ENCODE data around the gene PKD1L1.
"Not testable (repeated sequence)": the region's sequence is repeated elsewhere in the genome, so short reads cannot be mapped to it uniquely, and the experiment has no call there.

The PKD1L1 gene

GRCh38 chr7:47813620-47814260 is 134.5 kb downstream of the PKD1L1 start:
- ATAC-seq, result no peak

- no peak for ATAC-seq
Observed at GRCh38 chr7:47812429-47813136, 135.7 kb downstream of the PKD1L1 start.

- no peak for ATAC-seq
Observed at GRCh38 chr7:47811632-47812380, 136.5 kb downstream of the PKD1L1 start.

- no peak for ATAC-seq
Observed at GRCh38 chr7:47809387-47809786, 138.9 kb downstream of the PKD1L1 start.

- ATAC-seq, result no peak
Observed at GRCh38 chr7:47808321-47808720, 139.9 kb downstream of the PKD1L1 start.

- no peak for ATAC-seq
Observed at GRCh38 chr7:47807756-47808155, 140.5 kb downstream of the PKD1L1 start.

- no peak for ATAC-seq
Observed at GRCh38 chr7:47807126-47807525, 141.1 kb downstream of the PKD1L1 start.

GRCh38 chr7:47806701-47807103 is 141.6 kb downstream of the PKD1L1 start:
- no peak for ATAC-seq

- no peak for ATAC-seq
Observed at GRCh38 chr7:47804767-47805545, 143.3 kb downstream of the PKD1L1 start.

- no peak for ATAC-seq
Observed at GRCh38 chr7:47803846-47804245, 144.4 kb downstream of the PKD1L1 start.

GRCh38 chr7:47803025-47803424 is 145.2 kb downstream of the PKD1L1 start:
- ATAC-seq, result no peak

- ATAC-seq, result no peak
Observed at GRCh38 chr7:47801423-47801822, 146.8 kb downstream of the PKD1L1 start.

GRCh38 chr7:47799524-47799923 is 148.7 kb downstream of the PKD1L1 start:
- ATAC-seq, result no peak

GRCh38 chr7:47796347-47796746 is 151.9 kb downstream of the PKD1L1 start:
- ATAC-seq, result no peak

GRCh38 chr7:47795631-47796030 is 152.6 kb downstream of the PKD1L1 start:
- no peak for ATAC-seq

- not testable (repeated sequence) for ATAC-seq
Observed at GRCh38 chr7:47795126-47795525, 153.1 kb downstream of the PKD1L1 start.

- ATAC-seq, result no peak
Observed at GRCh38 chr7:47794016-47794415, 154.2 kb downstream of the PKD1L1 start.

- ATAC-seq, result not testable (repeated sequence)
Observed at GRCh38 chr7:47793186-47793585, 155.1 kb downstream of the PKD1L1 start.

- ATAC-seq, result no peak
Observed at GRCh38 chr7:47792521-47793121, 155.6 kb downstream of the PKD1L1 start.

GRCh38 chr7:47791682-47792081 is 156.6 kb downstream of the PKD1L1 start:
- ATAC-seq, result no peak

- ATAC-seq, result no peak
Observed at GRCh38 chr7:47788083-47788482, 160.2 kb downstream of the PKD1L1 start.

GRCh38 chr7:47787249-47788069 is 160.8 kb downstream of the PKD1L1 start:
- ATAC-seq, result no peak
